Loucy (cell line): ENCODE measurements around the gene GPC5.

Experiments used
- H2AFZ ChIP-seq: fragments of 200-600 bp; sonication (generic); 2 replicates; pipeline ENCODE4 v1.6.0; 2016; ENCODE audit warnings: antibody characterized with exemption, mild to moderate bottlenecking, low read length, moderate library complexity
- H3F3A ChIP-seq: fragments of 200-600 bp; 2 replicates; pipeline ENCODE4 v1.6.0; 2016; ENCODE audit warnings: antibody characterized with exemption, low read depth, mild to moderate bottlenecking
- H3K27me3 ChIP-seq: fragments of 200-600 bp; sonication (generic); 2 replicates; pipeline ENCODE4 v1.6.1; 2014; ENCODE audit warnings: low read length, mild to moderate bottlenecking; ENCODE audit not compliant: insufficient read depth, poor library complexity, severe bottlenecking
- H3K36me3 ChIP-seq: fragments of 200-600 bp; sonication (generic); 2 replicates; pipeline ENCODE4 v1.6.1; 2016; ENCODE audit warnings: low read length; ENCODE audit not compliant: insufficient read depth
- H3K4me1 ChIP-seq: fragments of 200-600 bp; sonication (generic); 2 replicates; pipeline ENCODE4 v1.5.1; 2014; ENCODE audit warnings: low read length, mild to moderate bottlenecking; ENCODE audit not compliant: insufficient read depth, poor library complexity, severe bottlenecking
- H3K4me2 ChIP-seq: fragments of 200-600 bp; sonication (generic); 2 replicates; pipeline ENCODE4 v1.6.0; 2014; ENCODE audit warnings: antibody characterized with exemption, low read length, low read depth, mild to moderate bottlenecking; ENCODE audit not compliant: poor library complexity, severe bottlenecking
- H3K4me3 ChIP-seq: fragments of 200-600 bp; sonication (generic); 2 replicates; pipeline ENCODE4 v1.5.1; 2014; ENCODE audit warnings: low read length, mild to moderate bottlenecking, mixed read lengths; ENCODE audit not compliant: poor library complexity, severe bottlenecking
- H3K79me2 ChIP-seq: fragments of 200-600 bp; sonication (generic); 2 replicates; pipeline ENCODE4 v1.6.1; 2014; ENCODE audit warnings: low read length; ENCODE audit not compliant: insufficient read depth
- H3K9ac ChIP-seq: fragments of 200-600 bp; sonication (generic); 2 replicates; pipeline ENCODE4 v1.6.0; 2014; ENCODE audit warnings: mild to moderate bottlenecking, low read depth, low read length, moderate library complexity; ENCODE audit not compliant: poor library complexity, severe bottlenecking
- H3K9me2 ChIP-seq: fragments of 200-600 bp; sonication (generic); replicated peaks from 2 replicates; pipeline ENCODE4 v1.6.1; 2016; ENCODE audit warnings: low read depth, low read length, mixed read lengths
- H3K9me3 ChIP-seq: fragments of 200-600 bp; sonication (generic); 2 replicates; pipeline ENCODE4 v1.6.1; 2014; ENCODE audit warnings: mild to moderate bottlenecking, antibody characterized with exemption, low read length, low read depth; ENCODE audit not compliant: insufficient read depth
- H4K20me1 ChIP-seq: fragments of 200-600 bp; sonication (generic); 2 replicates; pipeline ENCODE4 v1.6.0; 2014; ENCODE audit warnings: antibody characterized with exemption, low read length, mild to moderate bottlenecking; ENCODE audit not compliant: insufficient read depth, poor library complexity, severe bottlenecking
- EZH2phosphoT487 ChIP-seq: fragments of 200-600 bp; IDR thresholded peaks from 2 replicates; pipeline ENCODE4 v1.6.1; 2018; ENCODE audit warnings: antibody characterized with exemption, mild to moderate bottlenecking, moderate library complexity, borderline replicate concordance
- TF ChIP-seq, protein P1 (sequence below): fragments of 200-600 bp; sonication (generic); conservative IDR thresholded peaks from 2 replicates; pipeline ENCODE4 v1.5.1; 2014; ENCODE audit warnings: mild to moderate bottlenecking, antibody characterized with exemption, low read length

GPC5 gene

DNA sequence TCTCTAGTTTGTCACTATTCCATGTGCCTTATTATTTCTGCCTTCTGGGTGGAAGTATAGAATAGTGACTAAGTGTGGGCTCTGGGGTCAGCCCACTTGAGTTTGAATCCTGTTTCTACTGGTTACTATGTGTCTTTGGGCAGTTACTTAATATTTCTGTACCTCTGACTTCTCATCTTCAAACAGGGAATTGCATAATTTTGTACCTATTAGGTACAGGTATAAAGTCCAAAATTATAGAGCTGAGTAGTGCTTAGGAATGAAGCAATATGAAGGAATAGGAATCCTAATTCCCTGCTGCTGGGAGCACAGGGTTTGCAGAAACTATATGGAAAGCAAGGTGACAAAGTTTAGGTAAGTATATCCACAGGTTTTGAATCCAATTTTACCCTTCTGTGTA, 564.5 kb downstream of the GPC5 start:
- H3K9me3 ChIP-seq: no peaks in the 10 kb centered on the region
- H3K4me2 ChIP-seq: no peak overlapping the region
- H3F3A ChIP-seq: no peaks in the 10 kb centered on the region

DNA sequence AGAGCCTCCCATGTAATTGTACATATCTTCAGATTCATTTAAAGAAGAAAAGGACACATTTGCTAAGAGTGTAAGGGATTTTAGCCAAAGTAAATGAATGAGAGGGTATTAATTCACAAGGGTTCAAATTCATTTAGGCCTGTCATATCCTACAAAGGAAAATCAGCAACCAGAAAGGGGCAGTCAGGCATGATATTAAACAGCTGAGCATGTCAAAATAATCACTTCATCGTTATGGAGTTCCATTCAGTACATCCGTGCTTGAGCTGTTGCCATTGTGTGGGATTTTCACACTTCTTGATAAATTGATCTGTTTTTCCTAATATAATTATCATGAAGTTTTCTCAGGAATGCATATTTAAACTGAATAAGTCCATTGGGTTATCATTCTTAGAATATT, 567.1 kb downstream of the GPC5 start:
- Histone ChIP-seq H4K20me1 (no peaks in the 10 kb centered on the region), H3K9me2 (no peaks in the 10 kb centered on the region), H3K4me1 (no peaks in the 10 kb centered on the region), H3K27me3 (no peaks in the 10 kb centered on the region), H3K4me3 (no peak overlapping the region), H3K36me3 (no peaks in the 10 kb centered on the region), H3K79me2 (no peaks in the 10 kb centered on the region), H3K9me3 (no peaks in the 10 kb centered on the region), H3F3A (no peaks in the 10 kb centered on the region), H3K4me2 (no peak overlapping the region), H3K9ac (no peak overlapping the region), H2AFZ (no peak overlapping the region)
- no peak for TF ChIP-seq EZH2phosphoT487
- TF ChIP-seq, protein P1, sequence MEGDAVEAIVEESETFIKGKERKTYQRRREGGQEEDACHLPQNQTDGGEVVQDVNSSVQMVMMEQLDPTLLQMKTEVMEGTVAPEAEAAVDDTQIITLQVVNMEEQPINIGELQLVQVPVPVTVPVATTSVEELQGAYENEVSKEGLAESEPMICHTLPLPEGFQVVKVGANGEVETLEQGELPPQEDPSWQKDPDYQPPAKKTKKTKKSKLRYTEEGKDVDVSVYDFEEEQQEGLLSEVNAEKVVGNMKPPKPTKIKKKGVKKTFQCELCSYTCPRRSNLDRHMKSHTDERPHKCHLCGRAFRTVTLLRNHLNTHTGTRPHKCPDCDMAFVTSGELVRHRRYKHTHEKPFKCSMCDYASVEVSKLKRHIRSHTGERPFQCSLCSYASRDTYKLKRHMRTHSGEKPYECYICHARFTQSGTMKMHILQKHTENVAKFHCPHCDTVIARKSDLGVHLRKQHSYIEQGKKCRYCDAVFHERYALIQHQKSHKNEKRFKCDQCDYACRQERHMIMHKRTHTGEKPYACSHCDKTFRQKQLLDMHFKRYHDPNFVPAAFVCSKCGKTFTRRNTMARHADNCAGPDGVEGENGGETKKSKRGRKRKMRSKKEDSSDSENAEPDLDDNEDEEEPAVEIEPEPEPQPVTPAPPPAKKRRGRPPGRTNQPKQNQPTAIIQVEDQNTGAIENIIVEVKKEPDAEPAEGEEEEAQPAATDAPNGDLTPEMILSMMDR: no peak

More for the DNA sequence above, 564.5 kb downstream of the GPC5 start:
- Histone ChIP-seq H3K4me3 (no peak overlapping the region), H4K20me1 (no peaks in the 10 kb centered on the region), H3K9ac (no peak overlapping the region), H3K27me3 (no peaks in the 10 kb centered on the region), H3K4me1 (no peaks in the 10 kb centered on the region), H2AFZ (no peak overlapping the region), H3K9me2 (no peaks in the 10 kb centered on the region), H3K79me2 (no peaks in the 10 kb centered on the region), H3K36me3 (no peaks in the 10 kb centered on the region)
- TF ChIP-seq, protein P1: no peak
- TF ChIP-seq EZH2phosphoT487: no peak

DNA sequence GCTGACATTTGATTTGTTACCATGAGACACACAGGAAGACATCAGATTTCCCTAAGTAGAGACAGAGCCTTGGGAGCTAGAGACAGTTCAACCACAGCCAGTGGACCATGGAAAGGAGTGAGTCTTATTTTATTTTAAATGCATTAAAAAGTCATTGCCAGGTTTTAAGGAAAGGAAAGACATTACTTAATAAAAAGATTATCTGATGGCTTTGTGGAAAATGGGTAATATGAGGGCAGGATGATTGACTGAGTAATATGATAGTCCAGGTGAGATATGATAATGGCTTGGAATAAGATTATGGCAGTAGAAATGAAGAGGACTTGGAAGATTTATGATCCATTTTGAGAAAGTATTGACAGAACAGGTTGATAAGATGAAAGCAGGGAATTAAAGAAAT, 580.1 kb downstream of the GPC5 start:
- Histone ChIP-seq H3K36me3 (no peaks in the 10 kb centered on the region), H3K9me3 (no peaks in the 10 kb centered on the region)

More for the DNA sequence above, 580.1 kb downstream of the GPC5 start:
- no peaks in the 10 kb centered on the region for H3K27me3 ChIP-seq
- no peak overlapping the region for H3K4me3 ChIP-seq
- H3F3A ChIP-seq: no peaks in the 10 kb centered on the region
- H3K9me2 ChIP-seq: no peaks in the 10 kb centered on the region
- H3K4me2 ChIP-seq: no peak overlapping the region
- H3K4me1 ChIP-seq: no peaks in the 10 kb centered on the region
- H2AFZ ChIP-seq: no peak overlapping the region
- no peak for TF ChIP-seq EZH2phosphoT487
- TF ChIP-seq, protein P1: no peak
- H3K79me2 ChIP-seq: no peaks in the 10 kb centered on the region
- no peaks in the 10 kb centered on the region for H4K20me1 ChIP-seq
- no peak overlapping the region for H3K9ac ChIP-seq
